Endothelial cell (in vitro differentiated cells): ENCODE results near the gene DSCAML1. TPM values are rescaled to one million over a fixed set of nuclear protein-coding genes. Genes with fewer than 3 reads are reported as not detected.

Experiments used
- DNase-seq: peaks from one replicate; pipeline ENCODE4 v3.0.0; 2021; ENCODE audit warnings: low spot score
- H3K27ac Mint-ChIP-seq: one replicate; pipeline ENCODE4 v1.8.0; 2021; ENCODE audit warnings: mixed read lengths, inconsistent platforms; ENCODE audit not compliant: unreplicated experiment
- H3K27me3 Mint-ChIP-seq: one replicate; pipeline ENCODE4 v1.8.0; 2021; ENCODE audit warnings: mild to moderate bottlenecking, moderate library complexity, mixed read lengths, inconsistent platforms; ENCODE audit not compliant: unreplicated experiment
- H3K36me3 Mint-ChIP-seq: one replicate; pipeline ENCODE4 v1.8.0; 2021; ENCODE audit warnings: mild to moderate bottlenecking, low read depth, mixed read lengths, inconsistent platforms; ENCODE audit not compliant: unreplicated experiment
- H3K4me1 Mint-ChIP-seq: one replicate; pipeline ENCODE4 v1.8.0; 2021; ENCODE audit warnings: mild to moderate bottlenecking, mixed read lengths, inconsistent platforms; ENCODE audit not compliant: unreplicated experiment
- H3K4me3 Mint-ChIP-seq: one replicate; pipeline ENCODE4 v1.8.0; 2021; ENCODE audit warnings: mild to moderate bottlenecking, mixed read lengths, inconsistent platforms; ENCODE audit not compliant: unreplicated experiment
- H3K9me3 Mint-ChIP-seq: one replicate; pipeline ENCODE4 v1.8.0; 2021; ENCODE audit warnings: mixed read lengths, inconsistent platforms; ENCODE audit not compliant: unreplicated experiment
- CTCF ChIP-seq: fragments of 200-600 bp; sonication (generic); IDR thresholded peaks from one replicate; pipeline ENCODE4 v1.5.0; 2021; ENCODE audit warnings: antibody characterized with exemption; ENCODE audit not compliant: unreplicated experiment
- total RNA-seq: library from RNA; stranded (reverse); fragmentation: NEBNext Ultra II Directional; extraction: Animal tissue kit (Norgen Biotek cat#: 25700); gene quantifications from one replicate; pipeline ENCODE4 v1.2.1, GENCODE V29; 2021; ENCODE audit not compliant: unreplicated experiment

Gene DSCAML1
- total RNA-seq, 1 donor from 2014 or later, result 3.8 TPM

DNA sequence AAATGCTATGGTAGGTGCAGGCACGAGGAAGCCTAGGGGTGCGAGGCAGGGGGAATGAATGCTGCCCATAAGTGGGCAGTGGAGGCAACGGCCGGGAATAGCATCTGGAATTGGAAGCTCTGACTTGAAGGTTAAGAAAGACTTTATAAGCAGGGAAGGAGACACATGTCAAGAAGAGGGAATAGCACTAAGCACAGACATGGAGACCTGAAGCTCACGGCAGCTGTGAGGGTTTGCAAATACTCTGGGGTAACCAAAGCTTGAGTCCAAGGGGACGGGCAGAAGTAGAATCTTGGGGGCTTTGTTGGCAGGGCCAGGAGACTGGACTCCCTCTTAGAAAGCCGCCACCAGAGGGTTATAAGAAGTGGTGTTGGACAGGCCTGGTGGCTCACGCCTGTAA lies 356.8 kb downstream of the DSCAML1 start:
- Mint-ChIP-seq H3K4me1 (no peaks in the 10 kb centered on the region), H3K4me3 (no peak overlapping the region), H3K27ac (no peak overlapping the region), H3K9me3 (no peaks in the 10 kb centered on the region), H3K36me3 (peaks cover 4% of the 10 kb centered on the region), H3K27me3 (peaks cover 10% of the 10 kb centered on the region)
- no peak for DNase-seq
- TF ChIP-seq CTCF, result no peak

GRCh38 chr11:117439256-117439655 lies 357.8 kb downstream of the DSCAML1 start:
- H3K9me3 Mint-ChIP-seq, result no peaks in the 10 kb centered on the region
- no peaks in the 10 kb centered on the region for H3K4me1 Mint-ChIP-seq
- DNase-seq, result no peak
- peaks cover 4% of the 10 kb centered on the region for H3K36me3 Mint-ChIP-seq
- peaks cover 8% of the 10 kb centered on the region for H3K27me3 Mint-ChIP-seq
- no peak overlapping the region for H3K27ac Mint-ChIP-seq
- no peak overlapping the region for H3K4me3 Mint-ChIP-seq
- TF ChIP-seq CTCF, result no peak

GRCh38 chr11:117438371-117439000 lies 358.5 kb downstream of the DSCAML1 start:
- Mint-ChIP-seq H3K4me1 (no peaks in the 10 kb centered on the region), H3K9me3 (no peaks in the 10 kb centered on the region), H3K27me3 (peaks cover 8% of the 10 kb centered on the region), H3K36me3 (peaks cover 4% of the 10 kb centered on the region), H3K27ac (no peak overlapping the region), H3K4me3 (no peak overlapping the region)
- TF ChIP-seq CTCF, result no peak
- no peak for DNase-seq

- H3K4me1 Mint-ChIP-seq, result no peaks in the 10 kb centered on the region
- peaks cover 4% of the 10 kb centered on the region for H3K36me3 Mint-ChIP-seq
- peaks cover 8% of the 10 kb centered on the region for H3K27me3 Mint-ChIP-seq
- H3K9me3 Mint-ChIP-seq, result no peaks in the 10 kb centered on the region
- H3K4me3 Mint-ChIP-seq, result no peak overlapping the region
- H3K27ac Mint-ChIP-seq, result no peak overlapping the region
- DNase-seq, result no peak
- TF ChIP-seq CTCF, result no peak
Observed at GRCh38 chr11:117437791-117438130, 359.3 kb downstream of the DSCAML1 start.

- peaks cover 2% of the 10 kb centered on the region for H3K36me3 Mint-ChIP-seq
- no peak for TF ChIP-seq CTCF
- peaks cover 8% of the 10 kb centered on the region for H3K27me3 Mint-ChIP-seq
- no peak overlapping the region for H3K27ac Mint-ChIP-seq
- H3K9me3 Mint-ChIP-seq, result no peaks in the 10 kb centered on the region
- DNase-seq, result no peak
- H3K4me1 Mint-ChIP-seq, result no peaks in the 10 kb centered on the region
- H3K4me3 Mint-ChIP-seq, result no peak overlapping the region
Observed at GRCh38 chr11:117437041-117437790, 359.8 kb downstream of the DSCAML1 start.
